H1 (cell line): ENCODE results near the gene BICRAL. TPM values are rescaled to one million over a fixed set of nuclear protein-coding genes. Genes with fewer than 3 reads are reported as not detected.

Experiments used
- CTCF ChIA-PET: fragments of 300-600 bp; sonication (Branson Sonifier 250); formaldehyde crosslinking; loops from one replicate; lab custom pipeline; 2021; ENCODE audit not compliant: partially characterized antibody; lab: Charles Lee
- POLR2A ChIA-PET: fragments of 300-600 bp; sonication (Branson Sonifier 250); formaldehyde crosslinking; loops from one replicate; lab custom pipeline; 2021; ENCODE audit warnings: inconsistent platforms; ENCODE audit not compliant: partially characterized antibody; lab: Charles Lee
- DNase-seq, 2 experiments: peaks; one replicate each; pipeline versions ENCODE4 v3.0.0 to v3.0.0-alpha.2; 2010 to 2022; ENCODE audit warnings: low spot score in 2 of 2, low read depth in 1 of 2, mixed read lengths in 1 of 2
- FAIRE-seq: peaks from 2 replicates; lab custom pipeline; 2011; peaks lifted over from hg19 to GRCh38; lab: Jason Lieb, UNC
- H2AFZ ChIP-seq: 2 replicates; pipeline ENCODE4 v1.8.1; 2012; ENCODE audit warnings: low read length, inconsistent platforms
- H2AK5ac ChIP-seq: 2 replicates; pipeline ENCODE4 v1.6.1; 2013; ENCODE audit warnings: low read depth, low read length
- H2BK120ac ChIP-seq: replicated peaks from 2 replicates; pipeline ENCODE3; 2013; ENCODE audit warnings: low read depth, low read length, inconsistent platforms
- H2BK12ac ChIP-seq: 2 replicates; pipeline ENCODE4 v1.6.1; 2013; ENCODE audit warnings: low read depth, low read length
- H2BK15ac ChIP-seq: 2 replicates; pipeline ENCODE4 v1.6.1; 2013; ENCODE audit warnings: low read length
- H2BK20ac ChIP-seq: 2 replicates; pipeline ENCODE4 v1.6.1; 2013; ENCODE audit warnings: low read length
- H2BK5ac ChIP-seq: 2 replicates; pipeline ENCODE4 v1.6.1; 2013; ENCODE audit warnings: low read depth, low read length
- H3K14ac ChIP-seq: 2 replicates; pipeline ENCODE4 v1.6.1; 2013; ENCODE audit warnings: inconsistent platforms; ENCODE audit not compliant: insufficient read length
- H3K18ac ChIP-seq: 2 replicates; pipeline ENCODE4 v1.6.1; 2013; ENCODE audit warnings: low read length; ENCODE audit errors: extremely low read depth
- H3K23ac ChIP-seq: 2 replicates; pipeline ENCODE4 v1.6.1; 2013; ENCODE audit warnings: inconsistent platforms; ENCODE audit not compliant: insufficient read length
- H3K23me2 ChIP-seq: 2 replicates; pipeline ENCODE4 v1.6.1; 2013; ENCODE audit warnings: low read depth, low read length
- H3K27ac ChIP-seq: 2 replicates; pipeline ENCODE4 v1.6.1; 2011; ENCODE audit warnings: low read depth, low read length, inconsistent platforms
- H3K27me3 ChIP-seq, 4 experiments: replicated peaks in 1 of 4; 1 replicate in 1 of 4; 2 replicates in 3 of 4; pipeline versions ENCODE4 v1.6.1 to v1.8.1; 2011 to 2013; ENCODE audit warnings: low read length in 3 of 4, mild to moderate bottlenecking in 3 of 4, inconsistent platforms in 2 of 4, mixed read lengths in 2 of 4, moderate library complexity in 1 of 4; ENCODE audit not compliant: control insufficient read depth in 3 of 4, insufficient read depth in 3 of 4; ENCODE audit errors: extremely low read depth in 1 of 4
- H3K36me3 ChIP-seq, 4 experiments: 2 replicates each; pipeline versions ENCODE4 v1.6.1 to v1.8.1; 2011 to 2013; ENCODE audit warnings: mild to moderate bottlenecking in 4 of 4, low read length in 3 of 4, moderate library complexity in 2 of 4, control low read depth in 1 of 4, inconsistent platforms in 1 of 4; ENCODE audit not compliant: insufficient read depth in 4 of 4, control insufficient read depth in 2 of 4
- H3K4ac ChIP-seq: replicated peaks from 2 replicates; pipeline ENCODE3; 2013; ENCODE audit warnings: low read length, low read depth, mixed read lengths, inconsistent platforms; ENCODE audit not compliant: insufficient read length
- H3K4me1 ChIP-seq, 4 experiments: replicated peaks in 1 of 4; 1 replicate in 1 of 4; 2 replicates in 3 of 4; pipeline versions ENCODE4 v1.6.1 to v1.8.1; 2011 to 2013; ENCODE audit warnings: low read length in 3 of 4, inconsistent platforms in 2 of 4, mixed read lengths in 1 of 4; ENCODE audit not compliant: insufficient read depth in 4 of 4, control insufficient read depth in 3 of 4
- H3K4me2 ChIP-seq, 2 experiments: 2 replicates each; pipeline versions ENCODE4 v1.6.1 to v1.8.1; 2011 to 2013; ENCODE audit warnings: low read depth in 2 of 2, low read length in 2 of 2, control low read depth in 1 of 2, inconsistent platforms in 1 of 2, mild to moderate bottlenecking in 1 of 2; ENCODE audit not compliant: insufficient read depth in 1 of 2
- H3K4me3 ChIP-seq, 4 experiments: fragments of 200-600, 300-600 bp in 1 of 4; sonication (generic), shearing (Covaris generic), sonication (Bioruptor Twin) in 1 of 4; 2 replicates each; pipeline versions ENCODE4 v1.5.1 to v1.8.1; 2011 to 2016; ENCODE audit warnings: low read length in 4 of 4, low read depth in 3 of 4, control low read depth in 2 of 4, inconsistent platforms in 2 of 4, mild to moderate bottlenecking in 2 of 4, mixed read lengths in 1 of 4, moderate library complexity in 1 of 4; ENCODE audit not compliant: insufficient read depth in 2 of 4; ENCODE audit errors: extremely low read depth in 1 of 4
- H3K56ac ChIP-seq: replicated peaks from 2 replicates; pipeline ENCODE3; 2013; ENCODE audit warnings: low read depth, mild to moderate bottlenecking, mixed read lengths, low read length, inconsistent platforms; ENCODE audit not compliant: insufficient read length
- H3K79me1 ChIP-seq: 2 replicates; pipeline ENCODE4 v1.6.1; 2013; ENCODE audit warnings: low read depth, low read length, control low read depth
- H3K79me2 ChIP-seq, 2 experiments: 2 replicates each; pipeline versions ENCODE4 v1.6.1 to v1.8.1; 2012 to 2013; ENCODE audit warnings: low read length in 2 of 2, mild to moderate bottlenecking in 2 of 2, inconsistent platforms in 1 of 2; ENCODE audit not compliant: insufficient read depth in 2 of 2, control insufficient read depth in 1 of 2
- H3K9ac ChIP-seq, 4 experiments: replicated peaks in 1 of 4; 1 replicate in 1 of 4; 2 replicates in 3 of 4; pipeline versions ENCODE4 v1.6.1 to v1.8.1; 2011 to 2013; ENCODE audit warnings: low read depth in 3 of 4, low read length in 3 of 4, control low read depth in 2 of 4, mild to moderate bottlenecking in 2 of 4, moderate library complexity in 2 of 4, inconsistent platforms in 1 of 4; ENCODE audit errors: extremely low read depth in 1 of 4
- H3K9me3 ChIP-seq, 2 experiments: 2 replicates each; pipeline versions ENCODE4 v1.6.1 to v1.8.1; 2012 to 2013; ENCODE audit warnings: mild to moderate bottlenecking in 2 of 2, moderate library complexity in 2 of 2, control low read depth in 1 of 2, inconsistent platforms in 1 of 2, low read depth in 1 of 2, low read length in 1 of 2, mixed read lengths in 1 of 2; ENCODE audit not compliant: insufficient read depth in 2 of 2
- H4K20me1 ChIP-seq, 2 experiments: replicated peaks in 1 of 2; 2 replicates each; pipeline versions ENCODE3 to v1.8.1; 2011 to 2013; ENCODE audit warnings: inconsistent platforms in 2 of 2, low read length in 2 of 2, mild to moderate bottlenecking in 1 of 2; ENCODE audit not compliant: insufficient read depth in 2 of 2, control insufficient read depth in 1 of 2
- H4K5ac ChIP-seq: 2 replicates; pipeline ENCODE4 v1.6.1; 2013; ENCODE audit warnings: low read length, low read depth, mixed read lengths, inconsistent platforms; ENCODE audit not compliant: insufficient read length
- H4K8ac ChIP-seq: 2 replicates; pipeline ENCODE4 v1.8.0; 2013; ENCODE audit warnings: mild to moderate bottlenecking, moderate library complexity, low read length, inconsistent platforms; ENCODE audit not compliant: insufficient read depth; ENCODE audit errors: extremely low read depth
- H4K91ac ChIP-seq: replicated peaks from 2 replicates; pipeline ENCODE3; 2013; ENCODE audit warnings: low read length, mixed read lengths, inconsistent platforms; ENCODE audit not compliant: insufficient read length
- WGBS, 2 experiments: shearing (Covaris generic) in 1 of 2; methylation state at CpG; one replicate each; pipeline versions ENCODE4 v1.1.6 to v1.1.7; 2013 to 2015; ENCODE audit warnings: low lambda C conversion rate in 2 of 2, mixed read lengths in 2 of 2, inconsistent platforms in 1 of 2, low coverage in 1 of 2, missing lambda C conversion rate in 1 of 2; ENCODE audit not compliant: insufficient replicate concordance in 2 of 2, insufficient coverage in 1 of 2, insufficient read length in 1 of 2; ENCODE audit errors: extremely low coverage in 1 of 2, missing lambda C conversion rate in 1 of 2; 5-methylcytosine and 5-hydroxymethylcytosine counted together
- polyA plus RNA-seq, 7 experiments: library from polyadenylated mRNA; depleted of rRNA in 3 of 7; stranded (reverse) in 5 of 7; unstranded in 2 of 7; fragments of >200 nt in 5 of 7; fragments of 200-250 nt in 2 of 7; gene quantifications; 1 replicate in 5 of 7; 2 replicates in 1 of 7; 4 replicates in 1 of 7; pipeline versions ENCODE4 v1.2.1 to v1.2.3, GENCODE V29; 2011 to 2013; ENCODE audit warnings: missing spikeins in 2 of 7, mixed read lengths in 2 of 7
- total RNA-seq: library from RNA; stranded (reverse); fragmentation: NEBNext Ultra II Directional; extraction: Animal tissue kit (Norgen Biotek cat#: 25700); gene quantifications from 2 replicates; pipeline ENCODE4 v1.2.1, GENCODE V29; 2021

BICRAL gene
- total and polyA plus RNA-seq, 2 of the 8 experiments (the other 6 are each of a cell fraction or from before 2014, with no cell fraction given): 9.4 to 12.2 TPM

DNA sequence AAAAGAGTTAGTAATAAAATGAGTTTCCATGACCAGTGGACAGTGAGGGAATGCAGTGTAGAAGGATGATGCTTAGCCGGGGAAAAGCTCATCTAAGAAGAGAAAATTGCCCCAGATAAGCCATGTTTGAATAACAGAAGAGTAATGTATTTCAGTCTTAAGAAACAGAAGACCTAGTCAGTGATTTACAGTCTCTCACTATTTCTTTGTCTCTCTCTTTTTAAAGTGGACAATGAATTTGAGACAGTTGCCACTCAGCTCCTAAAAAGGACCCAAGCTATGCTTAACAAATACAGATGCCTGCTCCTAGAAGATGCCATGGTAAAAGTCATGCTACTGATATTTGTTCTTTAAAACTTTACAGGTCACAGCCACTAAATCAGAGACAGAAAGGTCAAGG is 78.2 kb downstream of the BICRAL start:
- Histone ChIP-seq H3K4ac (no peak overlapping the region), H3K23me2 (no peaks in the 10 kb centered on the region), H2BK12ac (no peak overlapping the region), H3K79me1 (no peaks in the 10 kb centered on the region), H3K14ac (no peak overlapping the region), H3K18ac (no peak overlapping the region), H3K27ac (no peak overlapping the region), H2BK5ac (no peak overlapping the region), H3K4me2 (no peak overlapping the region), H3K36me3 (peaks cover 13 to 44% (median 22%) of the 10 kb centered on the region in 4 experiments; a peak in 7 of 8 replicates), H3K27me3 (no peaks in the 10 kb centered on the region), H3K9me3 (no peaks in the 10 kb centered on the region; a peak in 1 of 4 replicates), H2BK120ac (no peak overlapping the region), H2AK5ac (no peak overlapping the region), H4K5ac (no peak overlapping the region), H2AFZ (no peak overlapping the region), H3K4me1 (no peaks in the 10 kb centered on the region), H3K4me3 (no peak overlapping the region), H3K56ac (no peak overlapping the region), H4K91ac (no peak overlapping the region), H2BK20ac (no peak overlapping the region), H4K20me1 (no peaks in the 10 kb centered on the region), H3K79me2 (no peaks in the 10 kb centered on the region), H2BK15ac (no peak overlapping the region), H4K8ac (no peak overlapping the region), H3K23ac (no peak overlapping the region), H3K9ac (no peak overlapping the region)
- FAIRE-seq (no peak), DNase-seq (no peak)
- WGBS, 2 experiments: 100% methylated on average over 1 of the region's 1 CpG; no CpG with 5 or more reads in 1 of the 2 experiments
- POLR2A ChIA-PET: interaction anchor here (0.8 to 1.0 kb wide), 2 partner anchors 26 to 28 kb away, joined by 3 read pairs; no protein-coding TSS in a partner anchor
- CTCF ChIA-PET: no interaction called here
